Suprapubic skin (tissue), 4 donors: Measurements from ENCODE around the gene SPACA7. TPM values are rescaled to one million over a fixed set of nuclear protein-coding genes. Genes with fewer than 3 reads are reported as not detected.
"Not testable (repeated sequence)": the region's sequence is repeated elsewhere in the genome, so short reads cannot be mapped to it uniquely, and the experiment has no call there.

Experiments
- DNase-seq, 2 donors: peaks; one replicate each; pipeline ENCODE4 v3.0.0-alpha.2; 2019; ENCODE audit warnings: low spot score in 2 of 2
- H3K27ac ChIP-seq: fragments of 200-600 bp; sonication (generic); one replicate; pipeline ENCODE4 v1.5.1; 2019
- H3K27me3 ChIP-seq: fragments of 200-600 bp; sonication (generic); one replicate; pipeline ENCODE4 v1.5.1; 2019
- H3K36me3 ChIP-seq: fragments of 200-600 bp; sonication (generic); one replicate; pipeline ENCODE4 v1.5.1; 2019
- H3K4me1 ChIP-seq: fragments of 200-600 bp; sonication (generic); one replicate; pipeline ENCODE4 v1.5.1; 2019
- H3K4me3 ChIP-seq: fragments of 200-600 bp; sonication (generic); one replicate; pipeline ENCODE4 v1.5.1; 2019; ENCODE audit warnings: mild to moderate bottlenecking
- H3K9me3 ChIP-seq: fragments of 200-600 bp; sonication (generic); one replicate; pipeline ENCODE4 v1.5.1; 2019
- CTCF ChIP-seq, 2 donors: fragments of 200-600 bp in 1 of 2; fragments of 450-650 bp in 1 of 2; sonication (generic) in 1 of 2; IDR thresholded peaks; one replicate each; pipeline ENCODE4 v1.5.1; 2016 to 2019; ENCODE audit warnings: antibody characterized with exemption in 2 of 2, mild to moderate bottlenecking in 1 of 2, moderate library complexity in 1 of 2
- EP300 ChIP-seq: sonication (generic); formaldehyde crosslinking; IDR thresholded peaks from one replicate; pipeline ENCODE4 v1.6.1; 2017; ENCODE audit warnings: antibody characterized with exemption
- POLR2A ChIP-seq, 2 donors: fragments of 450-650 bp; IDR thresholded peaks; one replicate each; pipeline ENCODE4 v1.6.1; 2017; ENCODE audit warnings: antibody characterized with exemption in 2 of 2, mild to moderate bottlenecking in 2 of 2, moderate library complexity in 2 of 2
- POLR2AphosphoS5 ChIP-seq, 3 donors: sonication (generic); formaldehyde crosslinking; IDR thresholded peaks; one replicate each; pipeline ENCODE4 v1.6.1; 2017; ENCODE audit warnings: antibody characterized with exemption in 3 of 3
- WGBS: methylation state at CpG from one replicate; pipeline ENCODE4 v1.1.5; 2018; 5-methylcytosine and 5-hydroxymethylcytosine counted together
- total RNA-seq, 4 donors: library from RNA; depleted of rRNA; stranded (reverse); fragments of >200 nt; gene quantifications; one replicate each; pipeline ENCODE4 v1.1.0, GENCODE V29; 2016

The SPACA7 gene
- total RNA-seq, 4 donors from 2014 or later, result not detected

- H3K9me3 ChIP-seq, result no peaks in the 10 kb centered on the region
- H3K27me3 ChIP-seq, result no peaks in the 10 kb centered on the region
- no peak for DNase-seq
- 39% methylated on average over 4 of the region's 4 CpGs for WGBS
- no peaks in the 10 kb centered on the region for H3K36me3 ChIP-seq
- no peak for TF ChIP-seq EP300
- no peaks in the 10 kb centered on the region for H3K4me1 ChIP-seq
- H3K4me3 ChIP-seq, result no peak overlapping the region
- no peak overlapping the region for H3K27ac ChIP-seq
These were observed 16.6 kb downstream of the SPACA7 start for GRCh38 chr13:112392719-112393118.

GRCh38 chr13:112395022-112395421 lies 18.9 kb downstream of the SPACA7 start:
- not testable (repeated sequence) for H3K4me1 ChIP-seq, H3K36me3 ChIP-seq, H3K9me3 ChIP-seq, H3K4me3 ChIP-seq, H3K27ac ChIP-seq, H3K27me3 ChIP-seq
- 70% methylated on average over 4 of the region's 16 CpGs for WGBS
- peak in 1 of 2 donors; percentile 71 for DNase-seq

- H3K27ac ChIP-seq, H3K36me3 ChIP-seq, H3K4me1 ChIP-seq, H3K9me3 ChIP-seq, H3K27me3 ChIP-seq, DNase-seq, H3K4me3 ChIP-seq: not testable (repeated sequence)
- 43% methylated on average over 8 of the region's 13 CpGs for WGBS
These were observed 19.8 kb downstream of the SPACA7 start for GRCh38 chr13:112395941-112396340.

GRCh38 chr13:112397108-112397507 lies 21.0 kb downstream of the SPACA7 start:
- no peak for TF ChIP-seq POLR2A (IDR thresholded peaks at IDR 0.05)
- TF ChIP-seq POLR2AphosphoS5 (IDR thresholded peaks at IDR 0.05), result no peak
- TF ChIP-seq EP300, result no peak
- no peak for TF ChIP-seq CTCF (IDR thresholded peaks at IDR 0.05)
- no peaks in the 10 kb centered on the region for H3K9me3 ChIP-seq
- H3K27me3 ChIP-seq, result peaks cover 9% of the 10 kb centered on the region
- WGBS, result 92% methylated on average over 8 of the region's 9 CpGs
- no peak overlapping the region for H3K27ac ChIP-seq
- no peaks in the 10 kb centered on the region for H3K4me1 ChIP-seq
- DNase-seq, result no peak
- no peaks in the 10 kb centered on the region for H3K36me3 ChIP-seq
- no peak overlapping the region for H3K4me3 ChIP-seq

- not testable (repeated sequence) for H3K27me3 ChIP-seq, H3K36me3 ChIP-seq, H3K4me1 ChIP-seq, DNase-seq, H3K27ac ChIP-seq, H3K9me3 ChIP-seq, H3K4me3 ChIP-seq
- WGBS, result 71% methylated on average over 5 of the region's 6 CpGs
These were observed 22.2 kb downstream of the SPACA7 start for GRCh38 chr13:112398347-112398746.

- H3K4me3 ChIP-seq, H3K4me1 ChIP-seq, H3K36me3 ChIP-seq, H3K27me3 ChIP-seq, H3K27ac ChIP-seq, H3K9me3 ChIP-seq, DNase-seq: not testable (repeated sequence)
- WGBS, result 53% methylated on average over 3 of the region's 3 CpGs
These were observed 33.7 kb downstream of the SPACA7 start for GRCh38 chr13:112409828-112410227.

GRCh38 chr13:112416647-112417046 lies 40.5 kb downstream of the SPACA7 start:
- Histone ChIP-seq H3K4me1 (no peaks in the 10 kb centered on the region), H3K36me3 (no peaks in the 10 kb centered on the region), H3K27ac (no peak overlapping the region), H3K4me3 (no peak overlapping the region), H3K9me3 (peaks cover 36% of the 10 kb centered on the region), H3K27me3 (no peaks in the 10 kb centered on the region)
- DNase-seq, result no peak
- 68% methylated on average over 1 of the region's 1 CpG for WGBS
- TF ChIP-seq CTCF (IDR thresholded peaks at IDR 0.05) (no peak), POLR2A (IDR thresholded peaks at IDR 0.05) (no peak), EP300 (no peak), POLR2AphosphoS5 (IDR thresholded peaks at IDR 0.05) (no peak)

GRCh38 chr13:112417079-112417478 lies 40.9 kb downstream of the SPACA7 start:
- no peak overlapping the region for H3K4me3 ChIP-seq
- no peak for TF ChIP-seq POLR2AphosphoS5 (IDR thresholded peaks at IDR 0.05)
- H3K27ac ChIP-seq, result no peak overlapping the region
- no peaks in the 10 kb centered on the region for H3K4me1 ChIP-seq
- no peak for DNase-seq
- no peaks in the 10 kb centered on the region for H3K27me3 ChIP-seq
- no peaks in the 10 kb centered on the region for H3K36me3 ChIP-seq
- peaks cover 36% of the 10 kb centered on the region for H3K9me3 ChIP-seq
